Measurements from ENCODE around the gene GALNT12.
A peak's percentile ranks its signal among the peaks of the same experiment; 100 is the strongest.

The GALNT12 gene

DNA sequence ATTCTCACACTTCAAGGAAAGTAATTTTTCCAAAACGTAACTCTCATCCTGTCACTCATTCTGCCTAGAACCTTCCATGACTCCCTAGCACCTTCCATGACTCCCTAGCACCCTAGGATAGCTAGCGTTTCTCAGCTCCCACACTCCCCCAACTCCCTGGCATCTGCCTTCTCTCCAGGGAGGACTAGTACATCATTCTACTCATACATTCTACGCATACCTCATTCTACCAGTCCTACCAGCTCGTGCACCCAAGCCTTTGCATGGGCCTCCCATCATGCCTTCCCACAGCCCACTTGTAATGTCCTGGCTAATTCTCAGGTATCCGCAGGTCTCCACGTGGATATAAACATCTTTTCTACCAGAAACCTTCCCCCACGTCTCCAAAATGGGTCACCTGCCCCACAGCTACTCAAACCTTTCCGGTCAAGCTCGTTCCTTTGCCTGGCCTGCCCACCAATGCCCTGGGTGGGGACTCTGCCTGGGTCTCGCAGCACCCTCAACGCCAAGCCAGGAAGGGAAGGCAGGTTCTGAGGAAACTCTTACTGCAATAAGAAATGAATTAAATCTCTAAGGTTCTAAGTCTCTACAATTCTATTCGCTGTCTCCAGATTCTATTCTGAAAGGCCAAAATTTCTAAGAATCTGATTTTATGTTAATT lies 12.0 kb upstream of the GALNT12 start:
- peak overlapping the region; percentile 81 for H3K4me3 ChIP-seq (ENCODE audit: low read length)
- no peak overlapping the region for H3K27ac ChIP-seq (ENCODE audit: low read depth, low read length)
- 62% methylated on average over 12 of the region's 12 CpGs for WGBS
- peak overlapping the region; percentile 75 for H3K9ac ChIP-seq (ENCODE audit: low read depth, low read length)
- peaks cover 25% of the 10 kb centered on the region for H3K4me1 ChIP-seq (ENCODE audit: insufficient read depth, low read length)
- H3K9me3 ChIP-seq (ENCODE audit: insufficient read depth, low read depth, low read length), result peaks cover 5% of the 10 kb centered on the region; the same call in 1 of the 2 replicates
- H3K27me3 ChIP-seq (ENCODE audit: insufficient read depth, low read length), result peaks cover 6% of the 10 kb centered on the region; the same call in 1 of the 2 replicates
- H3K36me3 ChIP-seq (ENCODE audit: insufficient read depth, low read length), result 0 out of 2 replicates have a peak, but pooled peaks cover 3% of the 10 kb centered on the region

DNA sequence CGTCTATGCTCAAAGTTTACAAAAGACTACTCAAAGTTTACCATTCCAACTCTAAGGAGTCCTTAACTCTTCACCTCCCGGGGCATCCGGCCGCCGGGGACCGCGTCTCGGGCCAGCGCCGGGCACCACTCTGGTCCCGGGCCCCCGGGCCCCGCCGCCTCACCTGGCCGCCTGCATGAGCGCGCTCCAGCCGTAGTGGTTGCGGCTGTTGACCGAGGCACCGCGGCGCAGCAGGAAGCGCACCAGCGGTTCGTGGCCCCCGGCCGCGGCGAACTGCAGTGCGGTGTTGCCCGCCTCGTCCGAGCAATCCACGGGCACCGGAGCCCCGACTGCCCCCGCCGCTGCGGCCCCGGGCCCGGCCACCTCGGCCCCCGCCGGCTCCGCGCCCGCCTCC lies 11.5 kb upstream of the GALNT12 start:
- Histone ChIP-seq H3K9ac (ENCODE audit: low read depth, low read length) (peak overlapping the region; percentile 75), H3K4me1 (ENCODE audit: insufficient read depth, low read length) (peaks cover 24% of the 10 kb centered on the region), H3K4me3 (ENCODE audit: low read length) (peak overlapping the region; percentile 81), H3K27me3 (ENCODE audit: insufficient read depth, low read length) (peaks cover 6% of the 10 kb centered on the region; the same call in 1 of the 2 replicates), H3K27ac (ENCODE audit: low read depth, low read length) (no peak overlapping the region), H3K36me3 (ENCODE audit: insufficient read depth, low read length) (no peaks in the 10 kb centered on the region), H3K9me3 (ENCODE audit: insufficient read depth, low read depth, low read length) (peaks cover 5% of the 10 kb centered on the region; the same call in 1 of the 2 replicates)
- WGBS, result under 1% methylated on average over 48 of the region's 48 CpGs

DNA sequence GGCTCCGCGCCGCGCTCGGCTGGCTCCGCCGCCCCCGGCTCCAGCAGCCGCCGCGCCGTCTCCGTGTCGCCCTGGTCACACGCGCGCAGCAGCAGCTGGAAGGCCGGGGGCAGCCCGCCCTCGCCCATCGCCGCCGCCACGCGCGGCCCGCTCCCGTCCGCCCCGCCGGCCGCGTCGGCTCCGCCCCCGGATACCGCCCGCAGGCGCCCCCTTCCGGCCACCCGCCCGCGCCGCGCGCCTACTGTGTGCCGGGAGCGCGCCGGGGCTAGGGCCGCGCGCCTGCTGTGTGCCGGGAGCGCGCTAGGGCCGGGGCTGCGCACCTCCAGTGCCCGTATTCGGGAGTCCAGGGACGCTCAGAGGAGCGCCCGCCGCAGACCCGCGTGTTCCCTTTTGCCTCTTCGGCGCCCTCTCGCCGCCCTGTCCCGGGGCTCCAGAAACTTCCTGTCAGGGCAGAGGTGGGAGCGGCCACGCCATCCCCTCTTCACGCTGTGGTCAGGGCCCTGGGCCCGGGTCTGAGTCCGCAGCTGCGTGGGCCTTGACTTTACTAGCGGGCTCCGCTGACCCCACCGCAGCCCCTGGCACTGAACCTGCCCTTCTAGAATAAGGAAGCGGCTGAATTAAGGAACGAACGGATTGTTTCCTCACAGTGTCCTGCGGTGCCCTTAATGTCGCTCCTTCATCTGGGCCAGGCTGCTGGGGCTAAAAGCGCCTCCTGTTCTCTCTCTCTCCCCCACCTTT lies 10.9 kb upstream of the GALNT12 start, which contains the start of gene ANKS6:
Gene ANKS6, minus strand, starts transcription at position 192 of the 738 bp plus-strand sequence. Its CDS starts 64 bp downstream, at position 128.
- WGBS, result 4% methylated on average over 85 of the region's 86 CpGs
- H3K27me3 ChIP-seq (ENCODE audit: insufficient read depth, low read length), result peaks cover 6% of the 10 kb centered on the region; the same call in 1 of the 2 replicates
- no peaks in the 10 kb centered on the region for H3K36me3 ChIP-seq (ENCODE audit: insufficient read depth, low read length)
- H3K9me3 ChIP-seq (ENCODE audit: insufficient read depth, low read depth, low read length), result peaks cover 5% of the 10 kb centered on the region; the same call in 1 of the 2 replicates
- peak within 1 kb of the TSS; percentile 77 for H3K9ac ChIP-seq (ENCODE audit: low read depth, low read length)
- H3K4me1 ChIP-seq (ENCODE audit: insufficient read depth, low read length), result peaks cover 20% of the 10 kb centered on the region
- H3K4me3 ChIP-seq (ENCODE audit: low read length), result peak within 1 kb of the TSS; percentile 81
- H3K27ac ChIP-seq (ENCODE audit: low read depth, low read length), result peak within 1 kb of the TSS; percentile 23; the same call in 1 of the 2 replicates

DNA sequence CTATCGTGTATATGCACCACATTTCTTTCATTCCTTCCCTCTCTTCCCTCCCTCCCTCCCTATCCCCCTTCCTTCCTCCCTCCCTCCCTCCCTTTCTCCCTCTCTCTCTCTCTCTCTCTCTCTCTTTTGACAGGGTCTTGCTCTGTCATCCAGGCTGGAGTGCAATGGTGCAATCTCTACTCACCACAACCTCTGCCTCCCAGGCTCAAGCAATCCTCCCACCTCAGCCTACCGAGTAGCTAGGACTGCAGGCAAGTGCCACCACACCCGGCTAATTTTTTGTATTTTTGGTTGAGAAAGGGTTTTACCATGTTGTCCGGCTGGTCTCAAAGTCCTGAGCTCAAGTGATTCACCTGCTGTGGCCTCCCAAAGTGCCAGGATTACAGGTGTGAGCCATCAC lies 10.0 kb upstream of the GALNT12 start:
- Histone ChIP-seq H3K4me1 (ENCODE audit: insufficient read depth, low read length) (peaks cover 14% of the 10 kb centered on the region), H3K27ac (ENCODE audit: low read depth, low read length) (no peak overlapping the region), H3K9ac (ENCODE audit: low read depth, low read length) (no peak overlapping the region), H3K27me3 (ENCODE audit: insufficient read depth, low read length) (peaks cover 6% of the 10 kb centered on the region; the same call in 1 of the 2 replicates), H3K4me3 (ENCODE audit: low read length) (no peak overlapping the region), H3K9me3 (ENCODE audit: insufficient read depth, low read depth, low read length) (peaks cover 5% of the 10 kb centered on the region; the same call in 1 of the 2 replicates), H3K36me3 (ENCODE audit: insufficient read depth, low read length) (no peaks in the 10 kb centered on the region)
- 89% methylated on average over 4 of the region's 4 CpGs for WGBS

DNA sequence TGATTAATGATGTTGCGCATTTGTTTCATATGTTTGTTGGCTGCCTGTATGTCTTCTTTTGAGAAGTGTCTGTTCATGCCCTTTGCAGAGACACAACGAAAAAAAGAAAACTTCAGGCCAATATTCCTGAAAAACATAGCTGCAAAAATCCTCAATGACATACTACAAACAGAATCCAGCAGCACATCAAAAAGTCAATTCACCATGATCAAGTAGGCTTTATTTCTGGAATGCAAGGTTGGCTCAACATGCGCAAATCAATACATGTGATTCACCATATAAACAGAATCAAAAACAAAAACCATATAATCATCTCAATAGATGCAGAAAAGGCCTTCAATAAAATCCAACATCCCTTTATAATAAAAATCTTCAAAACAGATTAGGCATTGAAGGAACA lies 9.2 kb upstream of the GALNT12 start:
- H3K27ac ChIP-seq (ENCODE audit: low read depth, low read length), result no peak overlapping the region
- peaks cover 14% of the 10 kb centered on the region for H3K4me1 ChIP-seq (ENCODE audit: insufficient read depth, low read length)
- H3K36me3 ChIP-seq (ENCODE audit: insufficient read depth, low read length), result no peaks in the 10 kb centered on the region
- 89% methylated on average over 3 of the region's 3 CpGs for WGBS
- no peak overlapping the region for H3K9ac ChIP-seq (ENCODE audit: low read depth, low read length)
- H3K27me3 ChIP-seq (ENCODE audit: insufficient read depth, low read length), result peaks cover 6% of the 10 kb centered on the region; the same call in 1 of the 2 replicates
- H3K9me3 ChIP-seq (ENCODE audit: insufficient read depth, low read depth, low read length), result peaks cover 5% of the 10 kb centered on the region; the same call in 1 of the 2 replicates
- no peak overlapping the region for H3K4me3 ChIP-seq (ENCODE audit: low read length)

DNA sequence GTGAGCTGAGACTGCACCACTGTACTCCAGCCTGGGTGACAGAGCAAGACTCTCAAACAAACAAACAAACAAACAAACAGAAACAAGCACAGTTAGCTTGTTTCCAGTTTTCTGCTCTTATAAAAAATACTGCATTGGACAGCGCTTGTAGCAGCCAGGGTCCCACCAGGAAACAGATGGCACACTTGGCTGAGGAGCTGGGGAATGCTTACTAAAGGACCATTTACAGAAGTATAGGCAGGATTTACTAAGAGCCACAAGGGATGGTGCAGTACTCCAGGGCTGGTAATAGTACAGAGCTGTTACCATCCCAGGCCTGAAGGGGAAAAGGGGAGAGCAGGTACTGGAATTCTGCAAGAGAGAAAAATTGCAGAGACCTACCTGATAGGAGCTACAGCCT lies 5.9 kb upstream of the GALNT12 start:
- Histone ChIP-seq H3K27ac (ENCODE audit: low read depth, low read length) (no peak overlapping the region), H3K4me1 (ENCODE audit: insufficient read depth, low read length) (peaks cover 14% of the 10 kb centered on the region; the same call in 1 of the 2 replicates), H3K36me3 (ENCODE audit: insufficient read depth, low read length) (no peaks in the 10 kb centered on the region), H3K9me3 (ENCODE audit: insufficient read depth, low read depth, low read length) (peaks cover 5% of the 10 kb centered on the region; the same call in 1 of the 2 replicates), H3K4me3 (ENCODE audit: low read length) (no peak overlapping the region), H3K9ac (ENCODE audit: low read depth, low read length) (no peak overlapping the region), H3K27me3 (ENCODE audit: insufficient read depth, low read length) (peaks cover 10% of the 10 kb centered on the region)
- 98% methylated on average over 1 of the region's 1 CpG for WGBS

DNA sequence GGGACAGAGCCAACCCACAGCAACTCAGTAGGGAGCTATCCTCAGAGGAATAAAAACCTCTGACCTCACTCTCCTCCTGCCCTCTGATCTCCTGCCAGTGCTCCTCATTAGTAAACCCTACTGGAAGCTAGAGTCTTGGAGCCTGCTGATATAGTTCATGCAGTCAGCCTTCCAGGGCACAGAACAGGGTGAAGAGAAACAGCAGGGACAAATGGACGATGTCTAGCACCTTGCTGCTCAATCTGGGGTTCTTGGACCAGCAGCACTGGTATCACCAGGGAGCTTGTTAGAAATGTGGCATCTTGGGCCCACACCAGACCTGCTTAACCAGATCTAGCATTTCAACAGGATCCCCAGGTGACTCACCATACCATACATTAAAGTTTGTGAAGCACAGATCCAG lies 5.5 kb upstream of the GALNT12 start:
- Histone ChIP-seq H3K27ac (ENCODE audit: low read depth, low read length) (no peak overlapping the region), H3K9me3 (ENCODE audit: insufficient read depth, low read depth, low read length) (peaks cover 5% of the 10 kb centered on the region; the same call in 1 of the 2 replicates), H3K4me1 (ENCODE audit: insufficient read depth, low read length) (peaks cover 17% of the 10 kb centered on the region), H3K9ac (ENCODE audit: low read depth, low read length) (no peak overlapping the region), H3K4me3 (ENCODE audit: low read length) (no peak overlapping the region), H3K36me3 (ENCODE audit: insufficient read depth, low read length) (no peaks in the 10 kb centered on the region), H3K27me3 (ENCODE audit: insufficient read depth, low read length) (peaks cover 9% of the 10 kb centered on the region)
- 90% methylated on average over 1 of the region's 1 CpG for WGBS

DNA sequence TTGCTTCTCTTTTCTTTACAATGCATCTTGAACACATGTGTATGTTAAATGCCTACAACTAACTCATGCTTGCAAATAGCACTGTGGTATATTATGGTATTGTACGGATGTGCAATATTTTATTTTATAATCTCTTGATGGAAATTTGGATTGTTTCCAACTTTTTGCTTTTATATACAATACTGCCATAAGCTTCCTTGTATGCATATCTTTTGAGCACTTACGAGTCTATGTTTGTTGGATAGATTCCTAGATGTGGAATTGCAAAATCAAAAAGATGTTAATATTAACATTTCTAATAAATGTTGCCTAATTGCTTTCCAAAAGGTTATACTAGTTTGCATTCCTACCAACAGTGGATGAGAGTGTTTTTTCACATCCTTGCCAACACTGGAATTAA lies 3.4 kb upstream of the GALNT12 start:
- H3K27ac ChIP-seq (ENCODE audit: low read depth, low read length), result no peak overlapping the region
- peaks cover 23% of the 10 kb centered on the region for H3K27me3 ChIP-seq (ENCODE audit: insufficient read depth, low read length)
- no peaks in the 10 kb centered on the region for H3K9me3 ChIP-seq (ENCODE audit: insufficient read depth, low read depth, low read length)
- H3K9ac ChIP-seq (ENCODE audit: low read depth, low read length), result no peak overlapping the region
- no CpG with 5 or more reads among the region's 2 CpGs for WGBS
- H3K4me1 ChIP-seq (ENCODE audit: insufficient read depth, low read length), result peaks cover 28% of the 10 kb centered on the region
- no peak overlapping the region for H3K4me3 ChIP-seq (ENCODE audit: low read length)
- H3K36me3 ChIP-seq (ENCODE audit: insufficient read depth, low read length), result no peaks in the 10 kb centered on the region

DNA sequence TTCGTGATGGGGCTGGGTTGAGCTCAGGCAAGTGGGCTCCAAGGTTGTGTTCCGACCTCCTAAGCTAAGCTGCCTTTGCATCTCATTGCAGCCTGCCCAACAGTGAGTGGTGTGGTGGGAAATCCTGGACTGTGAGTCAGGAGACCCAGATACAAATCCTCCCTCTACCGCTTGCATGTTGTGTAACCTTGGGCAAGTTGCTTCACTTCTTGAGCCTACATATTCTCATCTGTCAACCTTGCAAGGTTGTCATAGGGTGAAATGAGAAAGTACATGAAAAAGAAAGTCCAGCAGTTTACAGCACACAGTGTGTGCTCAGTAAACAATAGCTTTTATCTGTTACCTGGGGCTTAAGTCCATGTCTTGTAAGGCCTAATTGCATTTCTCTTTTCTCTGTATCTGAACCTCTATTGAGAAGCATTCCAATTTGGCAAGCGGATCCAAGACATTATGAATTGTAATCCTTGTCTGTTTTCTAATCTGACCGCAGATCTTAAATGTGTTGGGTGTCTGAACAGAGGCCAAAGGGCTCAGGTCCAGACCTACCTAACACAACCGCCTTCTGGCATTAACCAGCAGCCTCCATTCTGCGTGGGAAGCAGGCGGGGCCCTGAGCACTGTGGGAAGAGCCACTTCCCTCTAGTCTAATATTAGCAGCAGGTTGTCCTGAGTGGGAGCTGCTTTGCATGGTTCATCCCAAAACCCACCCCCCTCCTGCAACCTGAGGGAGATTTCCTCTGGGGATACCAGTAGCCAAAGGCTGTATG lies 1.8 kb upstream of the GALNT12 start:
- H3K4me1 ChIP-seq (ENCODE audit: insufficient read depth, low read length), result peaks cover 29% of the 10 kb centered on the region
- H3K4me3 ChIP-seq (ENCODE audit: low read length), result no peak overlapping the region
- no peak overlapping the region for H3K9ac ChIP-seq (ENCODE audit: low read depth, low read length)
- 89% methylated on average over 7 of the region's 8 CpGs for WGBS
- no peaks in the 10 kb centered on the region for H3K9me3 ChIP-seq (ENCODE audit: insufficient read depth, low read depth, low read length)
- no peak overlapping the region for H3K27ac ChIP-seq (ENCODE audit: low read depth, low read length)
- H3K27me3 ChIP-seq (ENCODE audit: insufficient read depth, low read length), result peaks cover 24% of the 10 kb centered on the region
- no peaks in the 10 kb centered on the region for H3K36me3 ChIP-seq (ENCODE audit: insufficient read depth, low read length)

DNA sequence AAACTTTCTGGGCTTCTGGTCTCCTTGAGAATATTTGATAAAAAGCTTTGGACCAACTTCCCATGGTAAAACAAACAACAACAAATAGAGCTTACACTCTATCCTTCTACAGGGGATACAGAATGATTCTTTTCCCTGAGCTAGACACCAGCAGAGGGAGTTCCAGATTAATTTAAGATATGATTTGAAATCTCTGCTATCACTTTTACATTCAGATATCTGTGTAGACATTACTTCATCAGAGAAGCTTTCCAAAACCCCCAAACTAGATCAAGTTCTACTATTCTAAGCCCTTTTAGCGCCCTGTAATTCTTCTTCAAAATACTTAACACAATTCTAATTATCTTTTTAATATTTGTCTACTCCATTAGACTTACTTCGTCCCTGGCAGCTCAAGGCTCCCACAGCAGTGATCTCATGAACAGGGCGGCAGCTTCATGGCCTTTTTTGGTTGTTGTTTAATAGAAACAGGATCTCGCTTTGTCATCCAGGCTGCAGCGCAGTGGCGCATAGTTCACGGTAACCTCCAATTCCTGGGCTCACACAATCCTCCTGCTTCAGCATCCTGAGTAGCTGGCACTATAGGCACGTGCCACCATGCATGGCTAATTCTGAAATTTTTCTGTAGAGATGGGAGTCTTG lies 955 bp upstream of the GALNT12 start:
- WGBS, result 93% methylated on average over 8 of the region's 8 CpGs
- H3K9ac ChIP-seq (ENCODE audit: low read depth, low read length), result no peak overlapping the region
- no peak overlapping the region for H3K27ac ChIP-seq (ENCODE audit: low read depth, low read length)
- H3K36me3 ChIP-seq (ENCODE audit: insufficient read depth, low read length), result no peaks in the 10 kb centered on the region
- peaks cover 29% of the 10 kb centered on the region for H3K4me1 ChIP-seq (ENCODE audit: insufficient read depth, low read length)
- peaks cover 24% of the 10 kb centered on the region for H3K27me3 ChIP-seq (ENCODE audit: insufficient read depth, low read length)
- no peaks in the 10 kb centered on the region for H3K9me3 ChIP-seq (ENCODE audit: insufficient read depth, low read depth, low read length)
- H3K4me3 ChIP-seq (ENCODE audit: low read length), result 0 out of 2 replicates have a peak overlapping the region, but pooled peaks have one; percentile 72

Measured in HUES64 (cell line).